GM12878 (cell line): ENCODE results near the gene GALNT9. TPM values are rescaled to one million over a fixed set of nuclear protein-coding genes. Genes with fewer than 3 reads are reported as not detected.

Source experiments
- ATAC-seq: fragments of 200-7000 bp; cut with Tn5 transposase; 3 replicates; pipeline ENCODE4 v1.9.1; 2020; ENCODE audit warnings: mild to moderate bottlenecking, moderate library complexity
- BruUV-seq: library from RNA; stranded (reverse); fragments of 400-500 nt; replicated peaks from 2 replicates; lab custom pipeline; 2021; lab: Mats Ljungman, UMichigan
- CTCF ChIA-PET: fragments of 300-600 bp; sonication (Branson Sonifier 250); formaldehyde crosslinking; extraction: SDS; loops from one replicate; lab custom pipeline; 2021; ENCODE audit warnings: inconsistent platforms; lab: Yijun Ruan, JAX
- POLR2A ChIA-PET: fragments of 350-600 bp; formaldehyde crosslinking; extraction: SDS; loops from one replicate; lab custom pipeline; 2021; ENCODE audit warnings: inconsistent platforms; lab: Charles Lee
- RAD21 ChIA-PET: fragments of 300-600 bp; sonication (Branson Sonifier 250); formaldehyde crosslinking; loops from one replicate; lab custom pipeline; 2023; ENCODE audit warnings: antibody characterized with exemption; ENCODE audit not compliant: unreplicated experiment; lab: Charles Lee
- SMC1A ChIA-PET: fragments of 300-600 bp; sonication (Branson Sonifier 250); formaldehyde crosslinking; loops from one replicate; lab custom pipeline; 2023; ENCODE audit not compliant: unreplicated experiment, uncharacterized antibody; lab: Charles Lee
- DNase-seq: peaks from one replicate; pipeline ENCODE4 v3.0.0-alpha.2; 2011; ENCODE audit warnings: low read depth, low spot score
- FAIRE-seq: peaks from 3 replicates; lab custom pipeline; 2011; peaks lifted over from hg19 to GRCh38; lab: Jason Lieb, UNC
- H2AFZ ChIP-seq: 2 replicates; pipeline ENCODE4 v1.6.0; 2011; ENCODE audit warnings: low read depth, low read length, control low read depth; ENCODE audit not compliant: control insufficient read depth
- H3K27ac ChIP-seq: 2 replicates; pipeline ENCODE4 v1.5.1; 2011; ENCODE audit warnings: control low read depth; ENCODE audit not compliant: control insufficient read depth, insufficient read depth
- H3K27me3 ChIP-seq, 2 experiments: replicated peaks in 1 of 2; 2 replicates each; pipeline versions ENCODE4 v1.6.0 to v1.6.1; 2011; ENCODE audit warnings: low read length in 1 of 2; ENCODE audit not compliant: control insufficient read depth in 2 of 2, insufficient read depth in 2 of 2
- H3K36me3 ChIP-seq, 2 experiments: 2 replicates each; pipeline ENCODE4 v1.5.1; 2011; ENCODE audit warnings: low read length in 1 of 2; ENCODE audit not compliant: control insufficient read depth in 2 of 2, insufficient read depth in 2 of 2
- H3K4me1 ChIP-seq: 2 replicates; pipeline ENCODE4 v1.6.1; 2011; ENCODE audit warnings: mild to moderate bottlenecking, low read length, moderate library complexity, mixed read lengths; ENCODE audit not compliant: control insufficient read depth, insufficient read depth
- H3K4me2 ChIP-seq: 2 replicates; pipeline ENCODE4 v1.6.0; 2011; ENCODE audit warnings: control low read depth; ENCODE audit not compliant: control insufficient read depth, insufficient read depth
- H3K4me3 ChIP-seq: fragments of 200-600 bp; sonication (generic); 2 replicates; pipeline ENCODE4 v1.5.1; 2016
- H3K79me2 ChIP-seq: 2 replicates; pipeline ENCODE4 v1.6.0; 2011; ENCODE audit warnings: low read length; ENCODE audit not compliant: control insufficient read depth, insufficient read depth
- H3K9ac ChIP-seq: 2 replicates; pipeline ENCODE4 v1.8.0; 2011; ENCODE audit warnings: low read length, control low read depth, mixed read lengths; ENCODE audit not compliant: control insufficient read depth, insufficient read depth
- H3K9me3 ChIP-seq: replicated peaks from 3 replicates; pipeline ENCODE4 v1.5.1; 2011; ENCODE audit warnings: mild to moderate bottlenecking, low read length; ENCODE audit not compliant: control insufficient read depth, insufficient read depth
- H4K20me1 ChIP-seq: 2 replicates; pipeline ENCODE4 v1.6.0; 2011; ENCODE audit not compliant: control insufficient read depth, insufficient read depth
- ATF3 ChIP-seq: IDR thresholded peaks from 2 replicates; pipeline ENCODE4 v1.6.1; 2011; ENCODE audit warnings: low read depth, mild to moderate bottlenecking, low read length, moderate library complexity, borderline replicate concordance; ENCODE audit errors: extremely low read depth
- ETV6 ChIP-seq, 2 experiments: fragments of 450-650 bp in 1 of 2; IDR thresholded peaks in 1 of 2; conservative IDR thresholded peaks in 1 of 2; 2 replicates each; pipeline ENCODE4 v1.6.1; 2014; ENCODE audit warnings: antibody characterized with exemption in 1 of 2, borderline replicate concordance in 1 of 2, low read depth in 1 of 2, mild to moderate bottlenecking in 1 of 2, moderate library complexity in 1 of 2
- HDGF ChIP-seq: fragments of 450-650 bp; IDR thresholded peaks from 2 replicates; pipeline ENCODE4 v1.6.1; 2016; ENCODE audit warnings: antibody characterized with exemption
- IKZF2 ChIP-seq, 2 experiments: fragments of 450-650 bp; IDR thresholded peaks; 2 replicates each; pipeline ENCODE4 v1.6.1; 2017; ENCODE audit warnings: mild to moderate bottlenecking in 2 of 2, moderate library complexity in 2 of 2
- JUND ChIP-seq: IDR thresholded peaks from 2 replicates; pipeline ENCODE4 v1.6.1; 2012; ENCODE audit warnings: low read depth, mild to moderate bottlenecking, low read length, improper control_type of control experiment, moderate library complexity
- NBN ChIP-seq: fragments of 450-650 bp; IDR thresholded peaks from 2 replicates; pipeline ENCODE4 v1.6.1; 2016
- PAX8 ChIP-seq: fragments of 450-650 bp; IDR thresholded peaks from 2 replicates; pipeline ENCODE4 v1.6.1; 2017; ENCODE audit warnings: mild to moderate bottlenecking, moderate library complexity
- POLR2A ChIP-seq: IDR thresholded peaks from 2 replicates; pipeline ENCODE4 v1.6.1; 2011; ENCODE audit warnings: low read depth, mild to moderate bottlenecking, low read length
- RAD21 ChIP-seq: IDR thresholded peaks from 2 replicates; pipeline ENCODE4 v1.6.1; 2011; ENCODE audit warnings: mild to moderate bottlenecking, low read depth, low read length, moderate library complexity; ENCODE audit not compliant: insufficient read depth
- RELB ChIP-seq: fragments of 450-650 bp; IDR thresholded peaks from 2 replicates; pipeline ENCODE4 v1.6.1; 2017; ENCODE audit warnings: low read depth, mild to moderate bottlenecking, moderate library complexity
- YBX1 ChIP-seq: fragments of 450-650 bp; IDR thresholded peaks from 2 replicates; pipeline ENCODE4 v1.6.1; 2016; ENCODE audit warnings: antibody characterized with exemption
- ZBTB40 ChIP-seq: fragments of 450-650 bp; IDR thresholded peaks from 2 replicates; pipeline ENCODE4 v1.6.1; 2016; ENCODE audit warnings: mild to moderate bottlenecking, moderate library complexity, borderline replicate concordance
- ZNF24 ChIP-seq: fragments of 450-650 bp; IDR thresholded peaks from 2 replicates; pipeline ENCODE4 v1.6.1; 2017; ENCODE audit warnings: antibody characterized with exemption, mild to moderate bottlenecking
- ZNF274 ChIP-seq: IDR thresholded peaks from one replicate; pipeline ENCODE4 v1.8.0; 2011; ENCODE audit not compliant: insufficient read length, insufficient read depth
- ZNF622 ChIP-seq: fragments of 450-650 bp; IDR thresholded peaks from 2 replicates; pipeline ENCODE4 v1.6.1; 2017; ENCODE audit warnings: mild to moderate bottlenecking, inconsistent platforms
- WGBS: methylation state at CpG from one replicate; pipeline ENCODE4 v1.1.6; 2016; ENCODE audit warnings: low lambda C conversion rate; ENCODE audit not compliant: insufficient replicate concordance, insufficient coverage; ENCODE audit errors: missing lambda C conversion rate; 5-methylcytosine and 5-hydroxymethylcytosine counted together
- in situ Hi-C: fragments of 300-500 bp; cut with MboI; formaldehyde crosslinking; loops from 9 replicates; pipeline ENCODE4 v1.14.3; 2018; ENCODE audit warnings: mixed read lengths
- intact Hi-C: fragments of 100-400 bp; cut with micrococcal nuclease; formaldehyde crosslinking; loops from one replicate; pipeline ENCODE4 v1.14.2; 2022; ENCODE audit not compliant: unreplicated experiment
- polyA plus RNA-seq, 11 experiments: library from polyadenylated mRNA; depleted of rRNA in 4 of 11; unstranded in 6 of 11; stranded (reverse) in 5 of 11; fragments of >200 nt; fragmentation: Nextera tagmentation in 4 of 11; fragmentation: Illumina TruSeq in 1 of 11; extraction: Ambion mirVana in 4 of 11; extraction: Trizol in 1 of 11; gene quantifications; 1 replicate in 1 of 11; 2 replicates in 10 of 11; pipeline versions ENCODE4 v1.2.1 to v1.2.3, GENCODE V29; 2011 to 2016; ENCODE audit warnings: inconsistent platforms in 2 of 11, missing spikeins in 2 of 11, low read depth in 1 of 11
- total RNA-seq, 4 experiments: library from RNA; depleted of rRNA in 3 of 4; stranded (reverse); fragments of >200 nt in 3 of 4; fragmentation: Illumina TruSeq in 1 of 4; extraction: Trizol in 1 of 4; gene quantifications; 2 replicates each; pipeline versions ENCODE4 v1.2.1 to v1.2.3, GENCODE V29; 2013 to 2021

Gene GALNT9
- total and polyA plus RNA-seq, 10 of the 15 experiments (the other 5 are each of a cell fraction or from before 2014, with no cell fraction given) = 0.04 TPM; not detected in 9

GRCh38 chr12:132314516-132315233, 14.7 kb downstream of the GALNT9 start:
- FAIRE-seq (no peak), ATAC-seq (no peak), DNase-seq (no peak)
- H3K9ac ChIP-seq = no peak overlapping the region
- H3K4me2 ChIP-seq = no peak overlapping the region
- POLR2A ChIA-PET = no interaction called here
- CTCF ChIA-PET = no interaction called here
- SMC1A ChIA-PET = no interaction called here
- TF ChIP-seq ZNF24 (no peak), RELB (no peak), HDGF (no peak), JUND (no peak), PAX8 (no peak), ZBTB40 (no peak), ZNF274 (no peak), ZNF622 (no peak), NBN (no peak), POLR2A (no peak), ETV6 (conservative IDR thresholded peaks at IDR 0.05 in 1 of 2, IDR thresholded peaks at IDR 0.05 in 1 of 2; ENCODE audit: borderline replicate concordance in 1 of 2, low read depth in 1 of 2) (no peak), ATF3 (no peak), RAD21 (no peak), IKZF2 (IDR thresholded peaks at IDR 0.05) (no peak), YBX1 (no peak)
- intact Hi-C loops (no loop called here), in situ Hi-C loops (no loop called here)
- H3K27me3 ChIP-seq = no peaks in the 10 kb centered on the region
- BruUV-seq = no TSS peak
- no peaks in the 10 kb centered on the region for H3K79me2 ChIP-seq
- 68% methylated on average over 25 of the region's 26 CpGs for WGBS
- RAD21 ChIA-PET = no interaction called here
- no peaks in the 10 kb centered on the region; the same call in 2 of the 3 replicates for H3K9me3 ChIP-seq
- no peak overlapping the region for H2AFZ ChIP-seq
- no peak overlapping the region for H3K4me3 ChIP-seq
- no peak overlapping the region for H3K27ac ChIP-seq
- H3K4me1 ChIP-seq = no peaks in the 10 kb centered on the region
- H3K36me3 ChIP-seq = no peaks in the 10 kb centered on the region
- no peaks in the 10 kb centered on the region for H4K20me1 ChIP-seq
